Keratinocyte (primary cell): ENCODE data around the gene SERPINA5.

Source experiments
- EZH2 ChIP-seq: IDR thresholded peaks from one replicate; pipeline ENCODE4 v1.6.1; 2012; ENCODE audit warnings: inconsistent platforms, mild to moderate bottlenecking, low read length, moderate library complexity
- TF ChIP-seq, protein P1 (sequence below), 3 experiments: IDR thresholded peaks in 1 of 3; conservative IDR thresholded peaks in 1 of 3; optimal IDR thresholded peaks in 1 of 3; 2 replicates in 2 of 3; 3 replicates in 1 of 3; pipeline versions ENCODE3 to v1.5.1; 2011; ENCODE audit warnings: low read length in 3 of 3, mild to moderate bottlenecking in 3 of 3, moderate library complexity in 2 of 3, control low read depth in 1 of 3, inconsistent platforms in 1 of 3; ENCODE audit not compliant: insufficient read depth in 2 of 3; ENCODE audit errors: extremely low read depth in 1 of 3

DNA sequence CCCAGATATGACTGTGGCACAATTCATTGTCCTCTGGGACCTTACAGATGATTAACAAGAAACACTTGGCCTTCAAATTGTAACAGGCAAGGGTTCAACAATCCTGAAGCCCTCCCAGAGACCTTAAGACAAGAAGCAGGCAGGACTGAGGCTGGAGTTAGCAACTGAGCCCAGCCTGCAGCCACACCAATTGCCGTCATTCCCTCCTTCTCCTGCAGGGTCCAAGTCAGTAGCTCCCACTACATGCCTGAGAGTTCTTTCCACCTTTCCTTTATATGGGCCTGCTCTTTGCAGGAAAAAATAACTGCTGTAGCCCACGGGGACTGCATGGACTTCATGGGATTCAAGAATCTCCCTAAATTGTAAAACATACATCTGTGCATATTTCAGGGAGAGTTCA, 22.4 kb upstream of the SERPINA5 start:
- TF ChIP-seq, protein P1, sequence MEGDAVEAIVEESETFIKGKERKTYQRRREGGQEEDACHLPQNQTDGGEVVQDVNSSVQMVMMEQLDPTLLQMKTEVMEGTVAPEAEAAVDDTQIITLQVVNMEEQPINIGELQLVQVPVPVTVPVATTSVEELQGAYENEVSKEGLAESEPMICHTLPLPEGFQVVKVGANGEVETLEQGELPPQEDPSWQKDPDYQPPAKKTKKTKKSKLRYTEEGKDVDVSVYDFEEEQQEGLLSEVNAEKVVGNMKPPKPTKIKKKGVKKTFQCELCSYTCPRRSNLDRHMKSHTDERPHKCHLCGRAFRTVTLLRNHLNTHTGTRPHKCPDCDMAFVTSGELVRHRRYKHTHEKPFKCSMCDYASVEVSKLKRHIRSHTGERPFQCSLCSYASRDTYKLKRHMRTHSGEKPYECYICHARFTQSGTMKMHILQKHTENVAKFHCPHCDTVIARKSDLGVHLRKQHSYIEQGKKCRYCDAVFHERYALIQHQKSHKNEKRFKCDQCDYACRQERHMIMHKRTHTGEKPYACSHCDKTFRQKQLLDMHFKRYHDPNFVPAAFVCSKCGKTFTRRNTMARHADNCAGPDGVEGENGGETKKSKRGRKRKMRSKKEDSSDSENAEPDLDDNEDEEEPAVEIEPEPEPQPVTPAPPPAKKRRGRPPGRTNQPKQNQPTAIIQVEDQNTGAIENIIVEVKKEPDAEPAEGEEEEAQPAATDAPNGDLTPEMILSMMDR (optimal IDR thresholded peaks at IDR 0.05 in 1 of 3, IDR thresholded peaks at IDR 0.05 in 1 of 3, conservative IDR thresholded peaks at IDR 0.05 in 1 of 3; ENCODE audit: extremely low read depth in 1 of 3, insufficient read depth in 2 of 3, low read length in 3 of 3), result no peak
- no peak for TF ChIP-seq EZH2
